SK-N-SH (cell line): ENCODE measurements around the gene CLEC9A. TPM values are rescaled to one million over a fixed set of nuclear protein-coding genes. Genes with fewer than 3 reads are reported as not detected.

ENCODE experiments used
- CTCF ChIA-PET: fragments of 300-600, 350-600 bp; formaldehyde crosslinking; extraction: SDS; loops from one replicate; lab custom pipeline; 2021; lab: Yijun Ruan, JAX
- POLR2A ChIA-PET: fragments of 350-600 bp; sonication (Branson Sonifier 250); formaldehyde crosslinking; extraction: SDS; loops from one replicate; lab custom pipeline; 2020; ENCODE audit warnings: antibody characterized with exemption, inconsistent platforms; lab: Yijun Ruan, JAX
- DNase-seq: peaks from one replicate; pipeline ENCODE4 v3.0.0; 2012
- H2AFZ ChIP-seq: fragments of 200-600 bp; sonication (generic); 2 replicates; pipeline ENCODE4 v1.8.1; 2016; ENCODE audit warnings: antibody characterized with exemption, mild to moderate bottlenecking, low read depth
- H3F3A ChIP-seq: fragments of 200-600 bp; sonication (generic); replicated peaks from 2 replicates; pipeline ENCODE3; 2016; ENCODE audit warnings: antibody characterized with exemption, mild to moderate bottlenecking; ENCODE audit not compliant: insufficient read depth
- H3K27ac ChIP-seq, 2 experiments: fragments of 200-500 bp in 1 of 2; fragments of 200-600 bp in 1 of 2; sonication (Bioruptor generic) in 1 of 2; sonication (generic), shearing (Covaris generic) in 1 of 2; 2 replicates each; pipeline versions ENCODE4 v1.5.1 to v1.6.1; 2014 to 2016; ENCODE audit warnings: low read depth in 2 of 2, inconsistent platforms in 1 of 2, low read length in 1 of 2, mild to moderate bottlenecking in 1 of 2, mixed read lengths in 1 of 2
- H3K27me3 ChIP-seq: fragments of 200-600 bp; sonication (generic), shearing (Covaris generic); 2 replicates; pipeline ENCODE4 v1.6.1; 2016; ENCODE audit warnings: mixed run types; ENCODE audit not compliant: insufficient read depth
- H3K36me3 ChIP-seq, 2 experiments: fragments of 200-500 bp in 1 of 2; fragments of 200-600 bp in 1 of 2; sonication (Bioruptor generic) in 1 of 2; sonication (generic) in 1 of 2; replicated peaks in 1 of 2; 2 replicates each; pipeline versions ENCODE3 to v1.5.1; 2014 to 2016; ENCODE audit warnings: low read length in 1 of 2, mild to moderate bottlenecking in 1 of 2; ENCODE audit not compliant: insufficient read depth in 2 of 2, control insufficient read depth in 1 of 2
- H3K4me1 ChIP-seq, 2 experiments: fragments of 200-500 bp in 1 of 2; fragments of 200-600 bp in 1 of 2; sonication (Bioruptor generic) in 1 of 2; sonication (generic), shearing (Covaris generic) in 1 of 2; 2 replicates each; pipeline versions ENCODE4 v1.5.1 to v1.6.1; 2014 to 2016; ENCODE audit warnings: low read depth in 1 of 2, low read length in 1 of 2, mixed run types in 1 of 2; ENCODE audit not compliant: insufficient read depth in 2 of 2, control insufficient read depth in 1 of 2
- H3K4me2 ChIP-seq: fragments of 200-600 bp; sonication (generic), shearing (Covaris generic); 2 replicates; pipeline ENCODE4 v1.6.1; 2017; ENCODE audit warnings: mixed run types
- H3K4me3 ChIP-seq, 2 experiments: fragments of 200-500 bp in 1 of 2; fragments of 200-600 bp in 1 of 2; sonication (Bioruptor generic) in 1 of 2; sonication (generic), shearing (Covaris generic) in 1 of 2; 2 replicates each; pipeline versions ENCODE4 v1.5.1 to v1.8.1; 2014 to 2016; ENCODE audit warnings: low read depth in 2 of 2, inconsistent platforms in 1 of 2, low read length in 1 of 2, mild to moderate bottlenecking in 1 of 2, mixed read lengths in 1 of 2, moderate library complexity in 1 of 2
- H3K79me2 ChIP-seq: fragments of 200-600 bp; sonication (generic); 2 replicates; pipeline ENCODE4 v1.8.1; 2017; ENCODE audit warnings: mild to moderate bottlenecking; ENCODE audit not compliant: insufficient read depth
- H3K9ac ChIP-seq: fragments of 200-600 bp; sonication (generic); 2 replicates; pipeline ENCODE4 v1.6.1; 2017; ENCODE audit warnings: mixed run types
- H3K9me2 ChIP-seq: fragments of 200-600 bp; sonication (generic); 2 replicates; pipeline ENCODE4 v1.6.1; 2017; ENCODE audit warnings: mixed run types
- H3K9me3 ChIP-seq: fragments of 200-600 bp; sonication (generic); 2 replicates; pipeline ENCODE4 v1.6.1; 2017; ENCODE audit warnings: mixed run types, mild to moderate bottlenecking, moderate library complexity
- H4K20me1 ChIP-seq: fragments of 200-600 bp; sonication (generic); 2 replicates; pipeline ENCODE4 v1.6.1; 2017; ENCODE audit warnings: mild to moderate bottlenecking, mixed run types; ENCODE audit not compliant: insufficient read depth
- ELF1 ChIP-seq: IDR thresholded peaks from 2 replicates; pipeline ENCODE4 v1.4.0; 2012
- EP300 ChIP-seq, 2 experiments: IDR thresholded peaks; 2 replicates each; pipeline versions ENCODE4 v1.4.0 to v1.6.1; 2012; ENCODE audit warnings: borderline replicate concordance in 1 of 2, low read depth in 1 of 2, low read length in 1 of 2
- GABPA ChIP-seq: IDR thresholded peaks from 2 replicates; pipeline ENCODE4 v1.4.0; 2012; ENCODE audit warnings: low read depth, mild to moderate bottlenecking
- GATA2 ChIP-seq: sonication (generic); formaldehyde crosslinking; IDR thresholded peaks from 2 replicates; pipeline ENCODE4 v1.5.0; 2020; ENCODE audit warnings: mild to moderate bottlenecking, missing genetic modification reagents
- IRF3 ChIP-seq: fragments of 150-350 bp; IDR thresholded peaks from 2 replicates; pipeline ENCODE4 v1.6.1; 2016; ENCODE audit warnings: mild to moderate bottlenecking, low read depth, low read length
- MXI1 ChIP-seq: IDR thresholded peaks from 2 replicates; pipeline ENCODE4 v1.6.1; 2012; ENCODE audit warnings: mild to moderate bottlenecking, low read depth, low read length, improper control_type of control experiment
- RAD21 ChIP-seq: IDR thresholded peaks from 2 replicates; pipeline ENCODE4 v1.6.1; 2012; ENCODE audit warnings: mild to moderate bottlenecking, low read length
- RCOR1 ChIP-seq: fragments of 150-350 bp; IDR thresholded peaks from 2 replicates; pipeline ENCODE4 v1.6.1; 2017; ENCODE audit warnings: antibody characterized with exemption, low read length
- RFX5 ChIP-seq: IDR thresholded peaks from 2 replicates; pipeline ENCODE4 v1.6.1; 2012; ENCODE audit warnings: mild to moderate bottlenecking, improper control_type of control experiment, low read length
- SIN3A ChIP-seq: IDR thresholded peaks from 2 replicates; pipeline ENCODE4 v1.6.1; 2012; ENCODE audit warnings: low read depth, mild to moderate bottlenecking, low read length, moderate library complexity, borderline replicate concordance
- TCF12 ChIP-seq: IDR thresholded peaks from 2 replicates; pipeline ENCODE4 v1.4.0; 2012
- TEAD4 ChIP-seq: IDR thresholded peaks from 2 replicates; pipeline ENCODE4 v1.4.0; 2012; ENCODE audit warnings: mild to moderate bottlenecking, borderline replicate concordance; ENCODE audit not compliant: insufficient read depth
- USF1 ChIP-seq: IDR thresholded peaks from 2 replicates; pipeline ENCODE4 v1.4.0; 2012; ENCODE audit warnings: low read depth, borderline replicate concordance
- YY1 ChIP-seq: IDR thresholded peaks from 2 replicates; pipeline ENCODE4 v1.4.0; 2012; ENCODE audit warnings: low read depth, mild to moderate bottlenecking
- WGBS: methylation state at CpG from one replicate; pipeline ENCODE4 v1.1.6; 2017; ENCODE audit warnings: low lambda C conversion rate; 5-methylcytosine and 5-hydroxymethylcytosine counted together
- polyA plus RNA-seq, 3 experiments: library from polyadenylated mRNA; depleted of rRNA; stranded (reverse); fragments of >200 nt; gene quantifications; 2 replicates each; pipeline ENCODE4 v1.2.3, GENCODE V29; 2012
- TF ChIP-seq, protein P1 (sequence below): fragments of 200-600 bp; sonication (generic); IDR thresholded peaks from 2 replicates; pipeline ENCODE4 v1.6.1; 2017; ENCODE audit warnings: antibody characterized with exemption, mild to moderate bottlenecking, moderate library complexity
- TF ChIP-seq, protein P2 (sequence below): IDR thresholded peaks from 2 replicates; pipeline ENCODE4 v1.4.0; 2012; ENCODE audit warnings: low read depth
- TF ChIP-seq, protein P3 (sequence below): fragments of 150-350 bp; IDR thresholded peaks from 2 replicates; pipeline ENCODE4 v1.6.1; 2017; ENCODE audit warnings: antibody characterized with exemption, low read length, low read depth, borderline replicate concordance
- TF ChIP-seq, protein P4 (sequence below): IDR thresholded peaks from 2 replicates; pipeline ENCODE4; 2012

The CLEC9A gene
- polyA plus RNA-seq, 1 of the 3 experiments (the other 2 are of a cell fraction), result not detected

DNA sequence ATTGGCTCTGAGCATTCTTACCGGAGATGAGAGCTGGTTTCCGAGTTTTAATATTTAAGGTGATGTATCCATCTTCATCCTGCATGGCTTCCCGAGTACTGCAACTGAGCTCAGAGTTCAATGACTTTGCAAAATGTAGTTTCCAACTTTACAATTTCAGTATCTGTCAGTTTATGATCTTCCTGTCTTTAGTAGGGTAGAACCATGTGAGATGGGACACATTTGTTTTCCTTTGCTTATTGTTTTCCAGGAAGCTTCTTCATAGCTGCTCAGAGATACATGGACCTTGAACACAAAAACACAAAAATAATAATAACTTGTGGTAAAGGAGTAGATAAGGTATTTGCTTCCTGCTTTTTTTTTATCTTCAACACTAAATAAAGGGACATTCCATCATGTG lies 31.5 kb upstream of the CLEC9A start, which contains the start of gene CLEC1B:
CLEC1B (minus strand) TSS at position 106 of the 400 bp plus-strand sequence; CDS start at position 85, 21 bp downstream.
- Histone ChIP-seq H3K36me3 (no peaks in the 10 kb centered on the region), H2AFZ (no peak within 1 kb of the TSS), H3K4me3 (no peak within 1 kb of the TSS), H3K27ac (no peak within 1 kb of the TSS), H3K9me3 (no peaks in the 10 kb centered on the region), H3K27me3 (no peaks in the 10 kb centered on the region)
- WGBS, result 6% methylated on average over 3 of the region's 3 CpGs
- POLR2A ChIA-PET, result no interaction called here
- no peak for TF ChIP-seq RCOR1
- TF ChIP-seq EP300 (IDR thresholded peaks at IDR 0.05; ENCODE audit: borderline replicate concordance in 1 of 2, low read depth in 1 of 2, low read length in 1 of 2), result no peak
- no peak for TF ChIP-seq RAD21
- TF ChIP-seq SIN3A, result no peak
- TF ChIP-seq YY1, result no peak
- no peak for TF ChIP-seq TEAD4
- TF ChIP-seq GATA2 (CRISPR knock-in tag), result no peak
- TF ChIP-seq, protein P1, sequence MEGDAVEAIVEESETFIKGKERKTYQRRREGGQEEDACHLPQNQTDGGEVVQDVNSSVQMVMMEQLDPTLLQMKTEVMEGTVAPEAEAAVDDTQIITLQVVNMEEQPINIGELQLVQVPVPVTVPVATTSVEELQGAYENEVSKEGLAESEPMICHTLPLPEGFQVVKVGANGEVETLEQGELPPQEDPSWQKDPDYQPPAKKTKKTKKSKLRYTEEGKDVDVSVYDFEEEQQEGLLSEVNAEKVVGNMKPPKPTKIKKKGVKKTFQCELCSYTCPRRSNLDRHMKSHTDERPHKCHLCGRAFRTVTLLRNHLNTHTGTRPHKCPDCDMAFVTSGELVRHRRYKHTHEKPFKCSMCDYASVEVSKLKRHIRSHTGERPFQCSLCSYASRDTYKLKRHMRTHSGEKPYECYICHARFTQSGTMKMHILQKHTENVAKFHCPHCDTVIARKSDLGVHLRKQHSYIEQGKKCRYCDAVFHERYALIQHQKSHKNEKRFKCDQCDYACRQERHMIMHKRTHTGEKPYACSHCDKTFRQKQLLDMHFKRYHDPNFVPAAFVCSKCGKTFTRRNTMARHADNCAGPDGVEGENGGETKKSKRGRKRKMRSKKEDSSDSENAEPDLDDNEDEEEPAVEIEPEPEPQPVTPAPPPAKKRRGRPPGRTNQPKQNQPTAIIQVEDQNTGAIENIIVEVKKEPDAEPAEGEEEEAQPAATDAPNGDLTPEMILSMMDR, result no peak
- no peak for TF ChIP-seq USF1
- TF ChIP-seq, protein P2, sequence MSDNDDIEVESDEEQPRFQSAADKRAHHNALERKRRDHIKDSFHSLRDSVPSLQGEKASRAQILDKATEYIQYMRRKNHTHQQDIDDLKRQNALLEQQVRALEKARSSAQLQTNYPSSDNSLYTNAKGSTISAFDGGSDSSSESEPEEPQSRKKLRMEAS, result no peak
- TF ChIP-seq, all 33 proteins: peak for 0
- DNase-seq, result no peak
- no peaks in the 10 kb centered on the region for H3F3A ChIP-seq
- peaks cover 2% of the 10 kb centered on the region; the same call in 1 of the 2 replicates for H3K9me2 ChIP-seq
- no peak within 1 kb of the TSS for H3K9ac ChIP-seq
- H3K4me2 ChIP-seq, result no peak within 1 kb of the TSS
- no peaks in the 10 kb centered on the region for H4K20me1 ChIP-seq
- CTCF ChIA-PET, result interaction anchor here (0.8 to 1.2 kb wide), 2 partner anchors 10 to 12 kb away, joined by 3 read pairs; no protein-coding TSS in a partner anchor
- H3K79me2 ChIP-seq, result no peaks in the 10 kb centered on the region
- H3K4me1 ChIP-seq, result no peaks in the 10 kb centered on the region

- Histone ChIP-seq H3K9me2 (peaks cover 2% of the 10 kb centered on the region; the same call in 1 of the 2 replicates), H3K27ac (no peak overlapping the region), H2AFZ (no peak overlapping the region), H3F3A (no peaks in the 10 kb centered on the region), H3K9ac (no peak overlapping the region), H3K36me3 (no peaks in the 10 kb centered on the region), H3K4me1 (no peaks in the 10 kb centered on the region), H4K20me1 (no peaks in the 10 kb centered on the region), H3K79me2 (no peaks in the 10 kb centered on the region), H3K4me3 (no peak overlapping the region), H3K9me3 (no peaks in the 10 kb centered on the region), H3K27me3 (no peaks in the 10 kb centered on the region), H3K4me2 (no peak overlapping the region)
- DNase-seq, result no peak
- CTCF ChIA-PET, result no interaction called here
- 3% methylated on average over 4 of the region's 4 CpGs for WGBS
- POLR2A ChIA-PET, result no interaction called here
- TF ChIP-seq RFX5 (no peak), ELF1 (no peak), GABPA (no peak), TCF12 (no peak), RAD21 (no peak), MXI1 (no peak), YY1 (no peak), IRF3 (no peak), GATA2 (CRISPR knock-in tag) (no peak)
- TF ChIP-seq, protein P1, result no peak
- TF ChIP-seq, protein P3, sequence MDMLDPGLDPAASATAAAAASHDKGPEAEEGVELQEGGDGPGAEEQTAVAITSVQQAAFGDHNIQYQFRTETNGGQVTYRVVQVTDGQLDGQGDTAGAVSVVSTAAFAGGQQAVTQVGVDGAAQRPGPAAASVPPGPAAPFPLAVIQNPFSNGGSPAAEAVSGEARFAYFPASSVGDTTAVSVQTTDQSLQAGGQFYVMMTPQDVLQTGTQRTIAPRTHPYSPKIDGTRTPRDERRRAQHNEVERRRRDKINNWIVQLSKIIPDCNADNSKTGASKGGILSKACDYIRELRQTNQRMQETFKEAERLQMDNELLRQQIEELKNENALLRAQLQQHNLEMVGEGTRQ, result no peak
- TF ChIP-seq, protein P4, sequence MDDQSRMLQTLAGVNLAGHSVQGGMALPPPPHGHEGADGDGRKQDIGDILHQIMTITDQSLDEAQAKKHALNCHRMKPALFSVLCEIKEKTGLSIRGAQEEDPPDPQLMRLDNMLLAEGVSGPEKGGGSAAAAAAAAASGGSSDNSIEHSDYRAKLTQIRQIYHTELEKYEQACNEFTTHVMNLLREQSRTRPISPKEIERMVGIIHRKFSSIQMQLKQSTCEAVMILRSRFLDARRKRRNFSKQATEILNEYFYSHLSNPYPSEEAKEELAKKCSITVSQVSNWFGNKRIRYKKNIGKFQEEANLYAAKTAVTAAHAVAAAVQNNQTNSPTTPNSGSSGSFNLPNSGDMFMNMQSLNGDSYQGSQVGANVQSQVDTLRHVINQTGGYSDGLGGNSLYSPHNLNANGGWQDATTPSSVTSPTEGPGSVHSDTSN, result no peak
Measured at GRCh38 chr12:10001171-10001776, 29.2 kb upstream of the CLEC9A start.
